Measurements from ENCODE around the gene NUP93. TPM values are rescaled to one million over a fixed set of nuclear protein-coding genes. Genes with fewer than 3 reads are reported as not detected.
A peak's percentile ranks its signal among the peaks of the same experiment; 100 is the strongest.

The NUP93 gene
- polyA plus RNA-seq, 5 donors = 60.7 to 67.2 (median 63.6) TPM

- no peak for DNase-seq
Measured at GRCh38 chr16:56848029-56848936, 118.4 kb downstream of the NUP93 start.

GRCh38 chr16:56848955-56849689 is 119.2 kb downstream of the NUP93 start:
- no peak for DNase-seq

GRCh38 chr16:56849690-56850680 is 120.1 kb downstream of the NUP93 start:
- peak; percentile 57 to 63 for DNase-seq

GRCh38 chr16:56851671-56852400 is 121.9 kb downstream of the NUP93 start:
- DNase-seq = no peak

- no peak for DNase-seq
Measured at GRCh38 chr16:56852401-56852730, 122.4 kb downstream of the NUP93 start.

GRCh38 chr16:56852968-56853367 is 123.0 kb downstream of the NUP93 start:
- DNase-seq = no peak

- no peak for DNase-seq
Measured at GRCh38 chr16:56855201-56855600, 125.3 kb downstream of the NUP93 start.

- DNase-seq = no peak
Measured at GRCh38 chr16:56855946-56856345, 126.0 kb downstream of the NUP93 start.

- no peak for DNase-seq
Measured at GRCh38 chr16:56856876-56857447, 127.0 kb downstream of the NUP93 start.

- no peak for DNase-seq
Measured at GRCh38 chr16:56858374-56858773, 128.4 kb downstream of the NUP93 start.

- no peak for DNase-seq
Measured at GRCh38 chr16:56859636-56860035, 129.7 kb downstream of the NUP93 start.

GRCh38 chr16:56860226-56861020 is 130.5 kb downstream of the NUP93 start:
- no peak for DNase-seq

GRCh38 chr16:56861092-56861610 is 131.2 kb downstream of the NUP93 start:
- peak in 1 of 2 donors; percentile 35 for DNase-seq

GRCh38 chr16:56861756-56862155 is 131.8 kb downstream of the NUP93 start:
- DNase-seq = no peak

GRCh38 chr16:56862776-56863175 is 132.8 kb downstream of the NUP93 start:
- DNase-seq = no peak

GRCh38 chr16:56864960-56865359 is 135.0 kb downstream of the NUP93 start, which contains the start of gene SLC12A3:
SLC12A3 (plus strand) TSS chr16:56865207; CDS start chr16:56865236, 29 bp downstream.
- DNase-seq = no peak

GRCh38 chr16:56865394-56866062 is 135.6 kb downstream of the NUP93 start:
- no peak for DNase-seq

- no peak for DNase-seq
Measured at GRCh38 chr16:56866955-56867830, 137.3 kb downstream of the NUP93 start.

Measured in right lung (tissue), 5 donors.